Karpas-422 (cell line): Measurements from ENCODE around the gene CYP8B1. TPM values are rescaled to one million over a fixed set of nuclear protein-coding genes. Genes with fewer than 3 reads are reported as not detected.

Source experiments
- total RNA-seq: library from RNA; depleted of rRNA; stranded (reverse); fragments of >200 nt; shearing (Covaris generic); gene quantifications from 2 replicates; pipeline ENCODE4 v1.2.3, GENCODE V29; 2014; ENCODE audit warnings: low replicate concordance; rRNA removed

Gene CYP8B1
- total RNA-seq, 1 experiment from 2014 or later: not detected

Other genes with a start within 250 kb of the CYP8B1 start
- 0.07 and 0.11 TPM in 2 replicates for gene ZBTB47, start 222.2 kb downstream of the CYP8B1 start, total RNA-seq
- gene KLHL40, start 190.3 kb downstream of the CYP8B1 start, total RNA-seq: not detected in 2 replicates
- not detected in 2 replicates for gene HHATL, start 173.1 kb downstream of the CYP8B1 start, total RNA-seq
- gene CCDC13, start 102.6 kb downstream of the CYP8B1 start, total RNA-seq: 1.9 and 4.2 TPM in 2 replicates
- 103 and 207 TPM in 2 replicates for gene HIGD1A, start 71.4 kb downstream of the CYP8B1 start, total RNA-seq
- gene ACKR2, start 66.4 kb downstream of the CYP8B1 start, total RNA-seq: 0.43 and 1.9 TPM in 2 replicates
- gene ZNF662, start 30.3 kb upstream of the CYP8B1 start, total RNA-seq: not detected in 2 replicates
- gene GASK1A, start 103.4 kb upstream of the CYP8B1 start, total RNA-seq: 6.4 and 8.1 TPM in 2 replicates
- 59.3 and 70.7 TPM in 2 replicates for gene POMGNT2, start 230.2 kb upstream of the CYP8B1 start, total RNA-seq